Heart right ventricle (tissue), 16 donors: ENCODE measurements around the gene ESYT2. TPM values are rescaled to one million over a fixed set of nuclear protein-coding genes. Genes with fewer than 3 reads are reported as not detected.
"Not testable (repeated sequence)": the region's sequence is repeated elsewhere in the genome, so short reads cannot be mapped to it uniquely, and the experiment has no call there.

ENCODE experiments used
- ATAC-seq, 8 donors: fragments of 200-7000 bp; cut with Tn5 transposase; one replicate each; pipeline ENCODE4 v1.9.1; 2020; ENCODE audit warnings: mild to moderate bottlenecking in 8 of 8, moderate library complexity in 8 of 8, moderate number of reproducible peaks in 1 of 8
- DNase-seq, 2 donors: peaks; one replicate each; pipeline ENCODE4 v3.0.0-alpha.2; 2020
- H3K27ac ChIP-seq, 10 donors: fragments of 200-600 bp; sonication (generic) in 2 of 10; one replicate each; pipeline versions ENCODE4 v1.5.0 to v1.8.0; 2020 to 2022; ENCODE audit warnings: mild to moderate bottlenecking in 3 of 10
- H3K27me3 ChIP-seq, 7 donors: fragments of 200-600 bp; one replicate each; pipeline ENCODE4 v1.8.0; 2021 to 2022; ENCODE audit warnings: mild to moderate bottlenecking in 2 of 7
- H3K36me3 ChIP-seq, 9 donors: fragments of 200-600 bp; sonication (generic) in 1 of 9; one replicate each; pipeline versions ENCODE4 v1.5.0 to v1.8.0; 2020 to 2022; ENCODE audit warnings: mild to moderate bottlenecking in 2 of 9
- H3K4me1 ChIP-seq, 9 donors: fragments of 200-600 bp; sonication (generic) in 1 of 9; one replicate each; pipeline versions ENCODE4 v1.5.0 to v1.8.0; 2020 to 2022; ENCODE audit warnings: mild to moderate bottlenecking in 4 of 9
- H3K4me3 ChIP-seq, 10 donors: fragments of 200-600 bp; sonication (generic) in 2 of 10; one replicate each; pipeline versions ENCODE4 v1.5.0 to v1.8.0; 2020 to 2022; ENCODE audit warnings: mild to moderate bottlenecking in 7 of 10, moderate library complexity in 2 of 10
- H3K9me3 ChIP-seq, 11 donors: fragments of 200-600 bp in 10 of 11; sonication (generic) in 2 of 11; one replicate each; pipeline versions ENCODE4 v1.5.0 to v1.8.0; 2013 to 2022; ENCODE audit warnings: mild to moderate bottlenecking in 2 of 11, control low read depth in 1 of 11, moderate library complexity in 1 of 11
- CTCF ChIP-seq, 9 donors: fragments of 200-600 bp; sonication (generic) in 2 of 9; IDR thresholded peaks; one replicate each; pipeline versions ENCODE4 v1.5.0 to v1.8.0; 2021 to 2022; ENCODE audit warnings: antibody characterized with exemption in 9 of 9, mild to moderate bottlenecking in 5 of 9, moderate library complexity in 1 of 9
- WGBS, 2 donors: extraction: QIAGEN DNeasy Blood & Tissue Kit; methylation state at CpG; one replicate each; pipeline ENCODE4 v1.1.7; 2013; ENCODE audit warnings: inconsistent platforms in 1 of 2; 5-methylcytosine and 5-hydroxymethylcytosine counted together
- intact Hi-C, 10 donors: fragments of 100-400 bp; cut with DNase I; formaldehyde crosslinking; loops; one replicate each; pipeline versions ENCODE4 v1.11.1 to v1.14.2; 2022
- polyA plus RNA-seq, 2 donors: library from polyadenylated mRNA; stranded (reverse); fragments of 200-250 nt; gene quantifications; one replicate each; pipeline ENCODE4 v1.2.3, GENCODE V29; 2013
- total RNA-seq, 10 donors: library from RNA; stranded (reverse); fragmentation: NEBNext Ultra II Directional in 3 of 10; extraction: Animal tissue kit (Norgen Biotek cat#: 25700) in 3 of 10; gene quantifications; one replicate each; pipeline versions ENCODE4 v1.2.1 to v1.2.4, GENCODE V29; 2021 to 2023
- donor health status: Arrhythmogenic right ventricular cardiomyopathy.
- donor health status: ischemic (EF 13 %, LVEDD 7.1; RV severe dilation, severe dysfunction).
- donor health status: healthy with polysubstance abuse.
- donor health status: DM: no; HTN: yes; CAD: no.
- donor health status: DM: no; HTN: no; CAD: no.
- donor health status: ischemic (EF 25% LVEDD 6.9; RV normal size, moderate dysfunction).
- donor health status: ischemic (EF 25% LVEDD 5.7; RV mildly dilated, moderate dysfunction).
- donor health status: healthy.
- donor health status: DM: yes; HTN: yes; CAD: no.
- donor health status: Ischemic cardiomyopathy.
- donor health status: ischemic (EF 35%, LVEDD 5.7; RV mildly dilated, moderate dysfunction).
- donor health status: nonischemic (EF 11% LVEDD 7.7; RV severe dilation, severe dysfunction).
- donor health status: DM: yes; HTN: yes; CAD: no.
- donor health status: PGD.
- donor health status: ischemic (EF 29% LVEDD 5.4; RV normal size, mild dysfunction).
- donor health status: nonischemic (EF 23%, LVEDD 6.1; RV moderate dilation, normal function).

ESYT2 gene
- total and polyA plus RNA-seq, 12 donors: 18.9 to 79.2 (median 48.7) TPM

- WGBS, 2 donors: 3 to 4% methylated on average over 35 to 42 of the region's 45 CpGs
- peaks cover 15 to 64% (median 36%) of the 10 kb centered on the region in 9 donors for H3K4me1 ChIP-seq
- no peaks in the 10 kb centered on the region for H3K36me3 ChIP-seq
- H3K27me3 ChIP-seq: no peaks in the 10 kb centered on the region
- no peak for TF ChIP-seq CTCF (IDR thresholded peaks at IDR 0.05)
- H3K4me3 ChIP-seq: peak overlapping the region in 9 of 10 donors; percentile 30 to 55 (median 51)
- DNase-seq (peak; percentile 80 to 84), ATAC-seq (peak; percentile 87 to 93 (median 90))
- H3K9me3 ChIP-seq: no peaks in the 10 kb centered on the region
- peak overlapping the region; percentile 85 to 98 (median 92) for H3K27ac ChIP-seq
- intact Hi-C loops: loop anchor here in 5 of 10 donors (1.0 to 10.0 kb wide), 5 partner anchors 35 to 169 kb away; partner anchors contain the start of gene ESYT2 (in 4 of the 5)
Measured at GRCh38 chr7:158863611-158864506, 34.5 kb upstream of the ESYT2 start.

- H3K36me3 ChIP-seq, H3K9me3 ChIP-seq, H3K27me3 ChIP-seq: not testable (repeated sequence)
- H3K4me3 ChIP-seq: peak overlapping the region in 9 of 10 donors; percentile 30 to 55 (median 51)
- WGBS, 2 donors: 59 to 65% methylated on average over 13 of the region's 13 CpGs
- DNase-seq (peak in 1 of 2 donors; percentile 54), ATAC-seq (peak in 4 of 8 donors; percentile 3 to 33 (median 14))
- peak overlapping the region; percentile 85 to 98 (median 92) for H3K27ac ChIP-seq
- peaks cover 11 to 61% (median 36%) of the 10 kb centered on the region in 9 donors for H3K4me1 ChIP-seq
- intact Hi-C loops: loop anchor here in 5 of 10 donors (5.0 to 10.0 kb wide), 4 partner anchors 36 to 168 kb away; partner anchors contain the start of gene ESYT2 (in 3 of the 5)
Measured at GRCh38 chr7:158862985-158863610, 33.8 kb upstream of the ESYT2 start.

- intact Hi-C loops: loop anchor here in 5 of 10 donors (5.0 to 10.0 kb wide), 4 partner anchors 35 to 167 kb away; partner anchors contain the start of gene ESYT2 (in 3 of the 5)
- Histone ChIP-seq H3K9me3 (no peaks in the 10 kb centered on the region), H3K4me3 (no peak overlapping the region), H3K27me3 (no peaks in the 10 kb centered on the region), H3K36me3 (no peaks in the 10 kb centered on the region), H3K27ac (peak overlapping the region in 8 of 10 donors; percentile 85 to 98 (median 93)), H3K4me1 (peaks cover 9 to 62% (median 46%) of the 10 kb centered on the region in 9 donors)
- ATAC-seq (no peak), DNase-seq (no peak)
- TF ChIP-seq CTCF (IDR thresholded peaks at IDR 0.05): no peak
- 85 to 91% methylated on average over 11 of the region's 11 CpGs for WGBS, 2 donors
Measured at GRCh38 chr7:158861936-158862704, 32.8 kb upstream of the ESYT2 start.

- Histone ChIP-seq H3K9me3 (no peaks in the 10 kb centered on the region), H3K4me3 (no peak overlapping the region), H3K4me1 (peaks cover 9 to 64% (median 48%) of the 10 kb centered on the region in 9 donors), H3K27me3 (no peaks in the 10 kb centered on the region), H3K27ac (peak overlapping the region; percentile 4 to 97 (median 50)), H3K36me3 (no peaks in the 10 kb centered on the region)
- intact Hi-C loops: loop anchor here in 5 of 10 donors (5.0 to 10.0 kb wide), 4 partner anchors 34 to 166 kb away; partner anchors contain the start of gene ESYT2 (in 3 of the 5)
- TF ChIP-seq CTCF (IDR thresholded peaks at IDR 0.05): no peak
- ATAC-seq: no peak
- WGBS, 2 donors: 62 to 66% methylated on average over 15 of the region's 15 CpGs
- no peak for DNase-seq
Measured at GRCh38 chr7:158861004-158861787, 31.9 kb upstream of the ESYT2 start.
